ENCODE measurements around the gene IFIT2. TPM values are rescaled to one million over a fixed set of nuclear protein-coding genes. Genes with fewer than 3 reads are reported as not detected.

The IFIT2 gene
- total RNA-seq, 1 donor from 2014 or later: 0.85 TPM

GRCh38 chr10:89351780-89352597 lies 50.1 kb downstream of the IFIT2 start:
- Histone ChIP-seq H3K27ac (peak overlapping the region; percentile 85 to 89), H3K9me3 (no peaks in the 10 kb centered on the region), H3K36me3 (no peaks in the 10 kb centered on the region), H3K27me3 (no peaks in the 10 kb centered on the region), H3K4me3 (peak overlapping the region in 1 of 2 donors; percentile 27), H3K4me1 (peaks cover 0 to 35% of the 10 kb centered on the region in 2 donors)
- intact Hi-C loops (cut with DNase I): loop anchor here (2.0 to 5.0 kb wide), 2 partner anchors 23 to 75 kb away; no protein-coding TSS in a partner anchor
- TF ChIP-seq CTCF (IDR thresholded peaks at IDR 0.05): no peak
- peak in 1 of 2 donors; percentile 83 for DNase-seq (ENCODE audit: low spot score in 2 of 2)

GRCh38 chr10:89352802-89353201 lies 51.0 kb downstream of the IFIT2 start:
- TF ChIP-seq CTCF (IDR thresholded peaks at IDR 0.05): no peak
- intact Hi-C loops (cut with DNase I): loop anchor here (5.0 kb wide), 1 partner anchor 76 kb away; no protein-coding TSS in a partner anchor
- Histone ChIP-seq H3K27me3 (no peaks in the 10 kb centered on the region), H3K9me3 (no peaks in the 10 kb centered on the region), H3K4me1 (peaks cover 0 to 32% of the 10 kb centered on the region in 2 donors), H3K4me3 (no peak overlapping the region), H3K36me3 (no peaks in the 10 kb centered on the region), H3K27ac (peak overlapping the region; percentile 85 to 89)
- DNase-seq (ENCODE audit: low spot score in 2 of 2): no peak

- no peak overlapping the region for H3K27ac ChIP-seq
- no peaks in the 10 kb centered on the region for H3K27me3 ChIP-seq
- H3K36me3 ChIP-seq: no peaks in the 10 kb centered on the region
- H3K9me3 ChIP-seq: no peaks in the 10 kb centered on the region
- no peak for TF ChIP-seq CTCF (IDR thresholded peaks at IDR 0.05)
- intact Hi-C loops (cut with DNase I): no loop called here
- no peak overlapping the region for H3K4me3 ChIP-seq
- peaks cover 0 to 21% of the 10 kb centered on the region in 2 donors for H3K4me1 ChIP-seq
- DNase-seq (ENCODE audit: low spot score in 2 of 2): no peak
Observed at GRCh38 chr10:89355394-89355931, 53.6 kb downstream of the IFIT2 start.

- intact Hi-C loops (cut with DNase I): no loop called here
- DNase-seq (ENCODE audit: low spot score in 2 of 2): no peak
- peak overlapping the region in 1 of 2 donors; percentile 6 for H3K27ac ChIP-seq
- H3K4me3 ChIP-seq: no peak overlapping the region
- TF ChIP-seq CTCF (IDR thresholded peaks at IDR 0.05): no peak
- no peaks in the 10 kb centered on the region for H3K27me3 ChIP-seq
- peaks cover 0 to 7% of the 10 kb centered on the region in 2 donors for H3K4me1 ChIP-seq
- H3K36me3 ChIP-seq: no peaks in the 10 kb centered on the region
- H3K9me3 ChIP-seq: no peaks in the 10 kb centered on the region
Observed at GRCh38 chr10:89357096-89357495, 55.2 kb downstream of the IFIT2 start.

GRCh38 chr10:89357975-89358374 lies 56.1 kb downstream of the IFIT2 start:
- TF ChIP-seq CTCF (IDR thresholded peaks at IDR 0.05): no peak
- Histone ChIP-seq H3K36me3 (no peaks in the 10 kb centered on the region), H3K4me3 (no peak overlapping the region), H3K9me3 (no peaks in the 10 kb centered on the region), H3K4me1 (no peaks in the 10 kb centered on the region), H3K27ac (no peak overlapping the region), H3K27me3 (no peaks in the 10 kb centered on the region)
- no peak for DNase-seq (ENCODE audit: low spot score in 2 of 2)
- intact Hi-C loops (cut with DNase I): no loop called here

Other genes starting within 250 kb of the IFIT2 start
- 1.7 TPM for gene CH25H, start 94.7 kb upstream of the IFIT2 start, total RNA-seq
- gene LIPA, start 50.3 kb upstream of the IFIT2 start, total RNA-seq: 57.9 TPM
- gene IFIT3, start 26.0 kb downstream of the IFIT2 start, total RNA-seq: 1.9 TPM
- not detected for gene IFIT1B, start 76.0 kb downstream of the IFIT2 start, total RNA-seq
- 28.5 TPM for gene IFIT1, start 90.6 kb downstream of the IFIT2 start, total RNA-seq
- gene IFIT5, start 112.5 kb downstream of the IFIT2 start, total RNA-seq: 3.3 TPM
- gene SLC16A12, start 233.5 kb downstream of the IFIT2 start, total RNA-seq: not detected